H9 (cell line): ENCODE measurements around the gene EIF4A3. TPM values are rescaled to one million over a fixed set of nuclear protein-coding genes. Genes with fewer than 3 reads are reported as not detected.

Source experiments
- DNase-seq: peaks from one replicate; pipeline ENCODE4 v3.0.0-alpha.2; 2017
- H2AFZ ChIP-seq: one replicate; pipeline ENCODE4 v1.6.1; 2013; ENCODE audit warnings: mild to moderate bottlenecking, low read length, control low read depth, moderate library complexity
- H2AK5ac ChIP-seq: 2 replicates; pipeline ENCODE4 v1.6.1; 2013; ENCODE audit warnings: low read length, control low read depth, mixed read lengths; ENCODE audit not compliant: insufficient read length
- H2BK120ac ChIP-seq: one replicate; pipeline ENCODE4 v1.6.1; 2013; ENCODE audit warnings: low read depth, mild to moderate bottlenecking, low read length, control low read depth, inconsistent platforms; ENCODE audit not compliant: poor library complexity, severe bottlenecking
- H2BK12ac ChIP-seq: 2 replicates; pipeline ENCODE4 v1.6.1; 2013; ENCODE audit warnings: low read length, control low read depth, mixed read lengths, low read depth; ENCODE audit not compliant: insufficient read length
- H2BK15ac ChIP-seq: 2 replicates; pipeline ENCODE4 v1.6.1; 2013; ENCODE audit warnings: low read depth, low read length, control low read depth
- H2BK20ac ChIP-seq: one replicate; pipeline ENCODE4 v1.6.1; 2013; ENCODE audit warnings: low read depth, mild to moderate bottlenecking, low read length, control low read depth, inconsistent platforms; ENCODE audit not compliant: poor library complexity, severe bottlenecking
- H2BK5ac ChIP-seq: 2 replicates; pipeline ENCODE4 v1.6.1; 2013; ENCODE audit warnings: low read length, control low read depth, mixed read lengths; ENCODE audit not compliant: insufficient read length
- H3K14ac ChIP-seq: 2 replicates; pipeline ENCODE4 v1.6.1; 2013; ENCODE audit warnings: low read length, control low read depth; ENCODE audit not compliant: insufficient read depth
- H3K18ac ChIP-seq: 2 replicates; pipeline ENCODE4 v1.6.1; 2013; ENCODE audit warnings: low read depth, mild to moderate bottlenecking, mixed read lengths, low read length, control low read depth; ENCODE audit not compliant: insufficient read length
- H3K23ac ChIP-seq: 2 replicates; pipeline ENCODE4 v1.6.1; 2013; ENCODE audit warnings: low read length, control low read depth, mixed read lengths, low read depth; ENCODE audit not compliant: insufficient read length
- H3K23me2 ChIP-seq: 2 replicates; pipeline ENCODE4 v1.6.1; 2013; ENCODE audit warnings: low read depth, mild to moderate bottlenecking, mixed read lengths, low read length, control low read depth; ENCODE audit not compliant: insufficient read length, poor library complexity, severe bottlenecking
- H3K27ac ChIP-seq: 2 replicates; pipeline ENCODE4 v1.5.1; 2013; ENCODE audit warnings: low read length, control low read depth, mixed read lengths, low read depth; ENCODE audit not compliant: insufficient read length
- H3K27me3 ChIP-seq: 2 replicates; pipeline ENCODE4 v1.6.1; 2013; ENCODE audit warnings: low read length, control low read depth, inconsistent platforms; ENCODE audit not compliant: insufficient read depth
- H3K4ac ChIP-seq: 2 replicates; pipeline ENCODE4 v1.6.1; 2013; ENCODE audit warnings: low read depth, mild to moderate bottlenecking, control low read depth, inconsistent platforms, low read length, moderate library complexity
- H3K4me1 ChIP-seq: 2 replicates; pipeline ENCODE4 v1.6.1; 2013; ENCODE audit warnings: low read length, control low read depth, inconsistent platforms; ENCODE audit not compliant: insufficient read depth
- H3K4me2 ChIP-seq: 2 replicates; pipeline ENCODE4 v1.6.1; 2013; ENCODE audit warnings: low read length, control low read depth, mixed read lengths; ENCODE audit not compliant: insufficient read length, insufficient read depth
- H3K56ac ChIP-seq: 2 replicates; pipeline ENCODE4 v1.6.1; 2013; ENCODE audit warnings: low read depth, mild to moderate bottlenecking, mixed read lengths, low read length, control low read depth; ENCODE audit not compliant: insufficient read length
- H3K79me1 ChIP-seq: 2 replicates; pipeline ENCODE4 v1.6.1; 2013; ENCODE audit warnings: low read depth, mild to moderate bottlenecking, moderate library complexity, low read length, control low read depth, inconsistent platforms; ENCODE audit not compliant: insufficient read depth, poor library complexity, severe bottlenecking
- H3K79me2 ChIP-seq: 2 replicates; pipeline ENCODE4 v1.6.1; 2013; ENCODE audit warnings: low read length, control low read depth, inconsistent platforms; ENCODE audit not compliant: insufficient read depth
- H3K9ac ChIP-seq: 2 replicates; pipeline ENCODE4 v1.6.1; 2013; ENCODE audit warnings: low read length, control low read depth, mixed read lengths; ENCODE audit not compliant: insufficient read length; ENCODE audit errors: extremely low read depth
- H3K9me3 ChIP-seq: one replicate; pipeline ENCODE4 v1.6.1; 2013; ENCODE audit warnings: low read depth, low read length, inconsistent platforms; ENCODE audit not compliant: control insufficient read depth
- H3T11ph ChIP-seq: one replicate; pipeline ENCODE4 v1.6.1; 2013; ENCODE audit warnings: mild to moderate bottlenecking, low read length, control low read depth, inconsistent platforms
- H4K20me1 ChIP-seq: one replicate; pipeline ENCODE4 v1.6.1; 2013; ENCODE audit not compliant: control insufficient read depth, insufficient read length, insufficient read depth
- H4K5ac ChIP-seq: 2 replicates; pipeline ENCODE4 v1.6.1; 2013; ENCODE audit warnings: low read depth, mild to moderate bottlenecking, mixed read lengths, low read length, control low read depth; ENCODE audit not compliant: insufficient read length
- H4K8ac ChIP-seq: replicated peaks from 2 replicates; pipeline ENCODE4 v1.6.1; 2013; ENCODE audit warnings: low read length, control low read depth, mixed read lengths, low read depth; ENCODE audit not compliant: insufficient read length
- H4K91ac ChIP-seq: 2 replicates; pipeline ENCODE4 v1.6.1; 2013; ENCODE audit warnings: low read depth, mild to moderate bottlenecking, moderate library complexity, mixed read lengths, low read length, control low read depth; ENCODE audit not compliant: insufficient read length
- H3K27ac Mint-ChIP-seq, 3 experiments: 2 replicates in 2 of 3; 3 replicates in 1 of 3; pipeline ENCODE4 v1.8.0; 2020 to 2021; ENCODE audit warnings: mixed read lengths in 3 of 3, mild to moderate bottlenecking in 1 of 3, moderate library complexity in 1 of 3
- H3K27me3 Mint-ChIP-seq: 2 replicates; pipeline ENCODE4 v1.8.0; 2021; ENCODE audit warnings: low read depth, mild to moderate bottlenecking, moderate library complexity, mixed read lengths
- H3K36me3 Mint-ChIP-seq, 3 experiments: 2 replicates in 2 of 3; 3 replicates in 1 of 3; pipeline ENCODE4 v1.8.0; 2020 to 2021; ENCODE audit warnings: low read depth in 3 of 3, mixed read lengths in 3 of 3; ENCODE audit not compliant: insufficient read depth in 1 of 3
- H3K4me1 Mint-ChIP-seq, 2 experiments: 2 replicates each; pipeline ENCODE4 v1.8.0; 2020; ENCODE audit warnings: mixed read lengths in 2 of 2
- H3K4me3 Mint-ChIP-seq, 2 experiments: 2 replicates in 1 of 2; 3 replicates in 1 of 2; pipeline ENCODE4 v1.8.0; 2020 to 2021; ENCODE audit warnings: mild to moderate bottlenecking in 2 of 2, mixed read lengths in 2 of 2, moderate library complexity in 1 of 2
- H3K9me3 Mint-ChIP-seq, 2 experiments: 2 replicates in 1 of 2; 3 replicates in 1 of 2; pipeline ENCODE4 v1.8.0; 2020; ENCODE audit warnings: mild to moderate bottlenecking in 2 of 2, mixed read lengths in 2 of 2, moderate library complexity in 1 of 2
- WGBS: extraction: QIAGEN DNeasy Blood & Tissue Kit; methylation state at CpG from one replicate; pipeline ENCODE4 v1.1.7; 2013; ENCODE audit warnings: missing lambda C conversion rate, low lambda C conversion rate, mixed read lengths; ENCODE audit not compliant: insufficient read length; ENCODE audit errors: extremely low coverage; 5-methylcytosine and 5-hydroxymethylcytosine counted together
- total RNA-seq: library from RNA; stranded (reverse); gene quantifications from 2 replicates; pipeline ENCODE4 v1.2.1, GENCODE V29; 2021
- TF ChIP-seq, protein P1 (sequence below): fragments of 200-600 bp; sonication (generic); conservative IDR thresholded peaks from 3 replicates; pipeline ENCODE4 v1.8.0; 2021; ENCODE audit warnings: antibody characterized with exemption, mild to moderate bottlenecking

The EIF4A3 gene
- total RNA-seq, 1 experiment from 2014 or later, result 162 TPM

DNA sequence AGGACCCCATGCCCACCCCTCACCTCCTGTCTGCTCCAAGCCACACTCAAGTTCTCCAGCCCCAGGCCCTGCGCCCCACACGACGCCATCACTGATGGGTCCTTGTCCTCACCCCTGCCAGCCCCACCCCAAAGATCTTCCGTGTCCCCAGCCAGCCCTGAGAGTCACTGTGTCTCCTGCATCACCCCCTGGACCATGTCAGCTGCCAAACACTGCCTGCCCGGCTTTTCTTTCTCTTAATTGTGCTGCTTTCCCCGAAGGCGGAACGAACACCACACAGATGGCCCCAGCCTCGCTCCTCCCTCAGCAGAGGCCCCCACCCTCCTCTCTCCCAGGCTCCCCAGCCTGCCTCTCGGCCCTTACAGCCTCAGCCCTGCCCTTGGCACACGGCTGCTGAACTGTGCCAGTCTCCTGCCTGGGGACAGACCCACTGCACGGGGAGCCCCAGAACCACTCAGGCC is 50.3 kb downstream of the EIF4A3 start:
- H4K5ac ChIP-seq, result no peak overlapping the region
- WGBS, result no CpG with 5 or more reads among the region's 12 CpGs
- H3K23ac ChIP-seq, result no peak overlapping the region
- no peak overlapping the region for H4K8ac ChIP-seq
- H4K20me1 ChIP-seq, result no peaks in the 10 kb centered on the region
- H3K9me3 ChIP-seq, result no peaks in the 10 kb centered on the region
- no peak overlapping the region for H3K4ac ChIP-seq
- no peaks in the 10 kb centered on the region for H3K79me2 ChIP-seq
- H2BK15ac ChIP-seq, result no peak overlapping the region
- Mint-ChIP-seq H3K27me3 (peaks cover 16% of the 10 kb centered on the region), H3K9me3 (no peaks in the 10 kb centered on the region), H3K4me1 (peaks cover 2 to 4% of the 10 kb centered on the region in 2 experiments; a peak in 3 of 4 replicates), H3K36me3 (no peaks in the 10 kb centered on the region; a peak in 2 of 7 replicates), H3K4me3 (no peak overlapping the region), H3K27ac (no peak overlapping the region; a peak in 1 of 7 replicates)
- no peak overlapping the region for H3K56ac ChIP-seq
- no peak overlapping the region for H2BK5ac ChIP-seq
- H3K4me2 ChIP-seq, result no peak overlapping the region
- H3K23me2 ChIP-seq, result peaks cover under 1% of the 10 kb centered on the region
- H2AK5ac ChIP-seq, result no peak overlapping the region
- H4K91ac ChIP-seq, result no peak overlapping the region
- H2BK12ac ChIP-seq, result no peak overlapping the region
- H3K27me3 ChIP-seq, result no peaks in the 10 kb centered on the region; the same call in 1 of the 2 replicates
- no peak overlapping the region for H3K9ac ChIP-seq
- no peak overlapping the region for H2AFZ ChIP-seq
- H3T11ph ChIP-seq, result no peak overlapping the region
- H3K79me1 ChIP-seq, result no peaks in the 10 kb centered on the region
- no peak overlapping the region for H3K14ac ChIP-seq
- H2BK20ac ChIP-seq, result no peak overlapping the region
- no peaks in the 10 kb centered on the region for H3K4me1 ChIP-seq
- DNase-seq, result no peak
- no peak overlapping the region for H3K18ac ChIP-seq
- H3K27ac ChIP-seq, result no peak overlapping the region
- no peak overlapping the region for H2BK120ac ChIP-seq
- TF ChIP-seq, protein P1, sequence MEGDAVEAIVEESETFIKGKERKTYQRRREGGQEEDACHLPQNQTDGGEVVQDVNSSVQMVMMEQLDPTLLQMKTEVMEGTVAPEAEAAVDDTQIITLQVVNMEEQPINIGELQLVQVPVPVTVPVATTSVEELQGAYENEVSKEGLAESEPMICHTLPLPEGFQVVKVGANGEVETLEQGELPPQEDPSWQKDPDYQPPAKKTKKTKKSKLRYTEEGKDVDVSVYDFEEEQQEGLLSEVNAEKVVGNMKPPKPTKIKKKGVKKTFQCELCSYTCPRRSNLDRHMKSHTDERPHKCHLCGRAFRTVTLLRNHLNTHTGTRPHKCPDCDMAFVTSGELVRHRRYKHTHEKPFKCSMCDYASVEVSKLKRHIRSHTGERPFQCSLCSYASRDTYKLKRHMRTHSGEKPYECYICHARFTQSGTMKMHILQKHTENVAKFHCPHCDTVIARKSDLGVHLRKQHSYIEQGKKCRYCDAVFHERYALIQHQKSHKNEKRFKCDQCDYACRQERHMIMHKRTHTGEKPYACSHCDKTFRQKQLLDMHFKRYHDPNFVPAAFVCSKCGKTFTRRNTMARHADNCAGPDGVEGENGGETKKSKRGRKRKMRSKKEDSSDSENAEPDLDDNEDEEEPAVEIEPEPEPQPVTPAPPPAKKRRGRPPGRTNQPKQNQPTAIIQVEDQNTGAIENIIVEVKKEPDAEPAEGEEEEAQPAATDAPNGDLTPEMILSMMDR, result no peak
